SK-N-MC (cell line): ENCODE measurements around the gene CREB3L4.

Experiments used
- EZH2 ChIP-seq: fragments of 200-600 bp; sonication (generic); IDR thresholded peaks from one replicate; pipeline ENCODE4 v1.6.1; 2017; ENCODE audit warnings: antibody characterized with exemption
- FOXP2 ChIP-seq: optimal IDR thresholded peaks from 2 replicates; pipeline ENCODE3; 2011; ENCODE audit warnings: mild to moderate bottlenecking, moderate library complexity; ENCODE audit not compliant: insufficient read depth; ENCODE audit errors: extremely low read length, control extremely low read depth
- POLR2AphosphoS5 ChIP-seq: IDR thresholded peaks from 2 replicates; pipeline ENCODE4 v1.6.1; 2012; ENCODE audit warnings: mild to moderate bottlenecking, low read depth, low read length, borderline replicate concordance

DNA sequence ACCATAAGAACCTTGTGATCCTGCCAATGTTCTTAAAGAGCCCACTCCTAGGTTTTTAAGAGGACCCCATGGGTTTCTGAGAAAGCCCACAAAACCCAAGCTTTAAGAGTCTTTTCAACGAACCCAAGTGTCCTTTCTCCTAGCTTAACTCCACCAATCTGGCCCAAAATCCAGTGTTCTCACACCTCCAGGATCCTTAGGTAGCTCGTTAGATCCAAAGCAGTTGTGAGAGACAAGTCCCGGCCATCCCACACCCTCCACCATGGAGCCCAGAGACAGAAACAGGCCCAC is 22.9 kb upstream of the CREB3L4 start:
- no peak for TF ChIP-seq POLR2AphosphoS5
- TF ChIP-seq EZH2 = no peak
- TF ChIP-seq FOXP2 = no peak
